Endothelial cell (in vitro differentiated cells): Measurements from ENCODE around the gene RAB6A. TPM values are rescaled to one million over a fixed set of nuclear protein-coding genes. Genes with fewer than 3 reads are reported as not detected.
"Not testable (repeated sequence)": the region's sequence is repeated elsewhere in the genome, so short reads cannot be mapped to it uniquely, and the experiment has no call there.

Source experiments
- DNase-seq: peaks from one replicate; pipeline ENCODE4 v3.0.0; 2021; ENCODE audit warnings: low spot score
- H3K27ac Mint-ChIP-seq: one replicate; pipeline ENCODE4 v1.8.0; 2021; ENCODE audit warnings: mixed read lengths, inconsistent platforms; ENCODE audit not compliant: unreplicated experiment
- H3K27me3 Mint-ChIP-seq: one replicate; pipeline ENCODE4 v1.8.0; 2021; ENCODE audit warnings: mild to moderate bottlenecking, moderate library complexity, mixed read lengths, inconsistent platforms; ENCODE audit not compliant: unreplicated experiment
- H3K36me3 Mint-ChIP-seq: one replicate; pipeline ENCODE4 v1.8.0; 2021; ENCODE audit warnings: mild to moderate bottlenecking, low read depth, mixed read lengths, inconsistent platforms; ENCODE audit not compliant: unreplicated experiment
- H3K4me1 Mint-ChIP-seq: one replicate; pipeline ENCODE4 v1.8.0; 2021; ENCODE audit warnings: mild to moderate bottlenecking, mixed read lengths, inconsistent platforms; ENCODE audit not compliant: unreplicated experiment
- H3K4me3 Mint-ChIP-seq: one replicate; pipeline ENCODE4 v1.8.0; 2021; ENCODE audit warnings: mild to moderate bottlenecking, mixed read lengths, inconsistent platforms; ENCODE audit not compliant: unreplicated experiment
- H3K9me3 Mint-ChIP-seq: one replicate; pipeline ENCODE4 v1.8.0; 2021; ENCODE audit warnings: mixed read lengths, inconsistent platforms; ENCODE audit not compliant: unreplicated experiment
- total RNA-seq: library from RNA; stranded (reverse); fragmentation: NEBNext Ultra II Directional; extraction: Animal tissue kit (Norgen Biotek cat#: 25700); gene quantifications from one replicate; pipeline ENCODE4 v1.2.1, GENCODE V29; 2021; ENCODE audit not compliant: unreplicated experiment
- TF ChIP-seq, protein P1 (sequence below): fragments of 200-600 bp; sonication (generic); IDR thresholded peaks from one replicate; pipeline ENCODE4 v1.5.0; 2021; ENCODE audit warnings: antibody characterized with exemption; ENCODE audit not compliant: unreplicated experiment

The RAB6A gene
- total RNA-seq, 1 donor from 2014 or later = 125 TPM

DNA sequence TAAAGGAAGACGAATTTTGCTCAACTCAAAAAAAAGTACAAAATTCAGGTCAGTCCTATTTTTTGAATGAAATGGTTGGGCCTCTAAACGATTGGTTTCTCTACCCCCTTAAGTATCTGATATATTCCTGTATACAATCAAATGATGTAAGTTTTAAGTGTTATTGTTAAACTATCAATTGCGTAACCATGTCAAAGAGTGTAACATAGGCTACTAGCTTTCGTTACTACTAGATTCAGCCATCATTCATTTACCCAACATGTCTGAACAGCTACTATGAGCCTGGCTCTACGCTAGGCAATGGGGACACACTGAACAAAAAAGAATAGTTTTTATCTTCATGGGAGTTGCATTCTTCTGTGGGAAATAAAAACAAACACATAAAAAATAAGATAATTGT, 3.3 kb downstream of the RAB6A start:
- no peak overlapping the region for H3K27ac Mint-ChIP-seq
- no peak overlapping the region for H3K4me3 Mint-ChIP-seq
- peaks cover 20% of the 10 kb centered on the region for H3K4me1 Mint-ChIP-seq
- no peaks in the 10 kb centered on the region for H3K9me3 Mint-ChIP-seq
- TF ChIP-seq, protein P1, sequence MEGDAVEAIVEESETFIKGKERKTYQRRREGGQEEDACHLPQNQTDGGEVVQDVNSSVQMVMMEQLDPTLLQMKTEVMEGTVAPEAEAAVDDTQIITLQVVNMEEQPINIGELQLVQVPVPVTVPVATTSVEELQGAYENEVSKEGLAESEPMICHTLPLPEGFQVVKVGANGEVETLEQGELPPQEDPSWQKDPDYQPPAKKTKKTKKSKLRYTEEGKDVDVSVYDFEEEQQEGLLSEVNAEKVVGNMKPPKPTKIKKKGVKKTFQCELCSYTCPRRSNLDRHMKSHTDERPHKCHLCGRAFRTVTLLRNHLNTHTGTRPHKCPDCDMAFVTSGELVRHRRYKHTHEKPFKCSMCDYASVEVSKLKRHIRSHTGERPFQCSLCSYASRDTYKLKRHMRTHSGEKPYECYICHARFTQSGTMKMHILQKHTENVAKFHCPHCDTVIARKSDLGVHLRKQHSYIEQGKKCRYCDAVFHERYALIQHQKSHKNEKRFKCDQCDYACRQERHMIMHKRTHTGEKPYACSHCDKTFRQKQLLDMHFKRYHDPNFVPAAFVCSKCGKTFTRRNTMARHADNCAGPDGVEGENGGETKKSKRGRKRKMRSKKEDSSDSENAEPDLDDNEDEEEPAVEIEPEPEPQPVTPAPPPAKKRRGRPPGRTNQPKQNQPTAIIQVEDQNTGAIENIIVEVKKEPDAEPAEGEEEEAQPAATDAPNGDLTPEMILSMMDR = no peak
- peaks cover 9% of the 10 kb centered on the region for H3K36me3 Mint-ChIP-seq
- H3K27me3 Mint-ChIP-seq = peaks cover 2% of the 10 kb centered on the region
- DNase-seq = no peak

DNA sequence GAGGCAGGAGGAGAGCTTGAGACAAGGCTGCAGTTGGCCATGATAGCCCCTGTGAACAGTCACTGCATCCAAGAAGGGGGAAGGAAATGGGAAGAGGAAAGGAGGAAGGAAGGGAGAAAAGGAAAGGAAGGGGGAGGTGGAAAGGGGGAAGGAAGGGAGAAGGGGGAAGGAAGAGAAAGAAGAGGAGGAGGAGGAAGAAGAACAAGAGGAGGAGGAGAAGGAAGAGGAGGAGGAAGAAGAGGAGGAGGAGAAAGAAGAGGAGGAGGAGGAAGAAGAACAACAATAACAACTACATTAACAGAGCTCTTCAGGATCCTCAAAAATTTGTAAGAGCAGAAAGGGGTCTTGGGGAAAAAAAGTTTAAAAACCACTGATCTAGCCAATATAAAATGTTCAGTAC, 5.2 kb downstream of the RAB6A start:
- DNase-seq = no peak
- TF ChIP-seq, protein P1 = no peak
- Mint-ChIP-seq H3K4me3 (no peak overlapping the region), H3K27me3 (peaks cover 2% of the 10 kb centered on the region), H3K27ac (no peak overlapping the region), H3K9me3 (no peaks in the 10 kb centered on the region), H3K4me1 (peaks cover 20% of the 10 kb centered on the region), H3K36me3 (peaks cover 9% of the 10 kb centered on the region)

DNA sequence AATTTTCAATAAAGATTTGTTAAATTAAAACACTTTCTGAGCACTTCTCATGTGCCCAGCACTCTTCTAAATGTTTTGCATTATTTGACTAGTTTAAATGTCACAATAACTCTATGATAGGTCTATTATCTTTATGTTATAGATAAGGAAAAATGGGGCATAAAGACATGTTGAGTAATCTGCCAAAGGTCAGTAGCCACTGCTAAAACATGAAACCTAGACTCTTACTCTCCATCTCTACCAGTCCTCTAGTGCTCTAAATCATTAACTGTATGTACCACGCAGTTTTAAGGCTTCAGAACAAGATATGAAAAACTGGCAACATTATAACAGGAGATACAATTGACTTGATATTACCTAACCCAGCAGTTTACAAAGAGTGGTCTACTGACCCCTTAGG, 6.9 kb downstream of the RAB6A start:
- Mint-ChIP-seq H3K27ac (no peak overlapping the region), H3K27me3 (no peaks in the 10 kb centered on the region), H3K9me3 (no peaks in the 10 kb centered on the region), H3K4me3 (peak overlapping the region; percentile 44), H3K36me3 (peaks cover 5% of the 10 kb centered on the region), H3K4me1 (peaks cover 14% of the 10 kb centered on the region)
- no peak for DNase-seq
- TF ChIP-seq, protein P1 = no peak

DNA sequence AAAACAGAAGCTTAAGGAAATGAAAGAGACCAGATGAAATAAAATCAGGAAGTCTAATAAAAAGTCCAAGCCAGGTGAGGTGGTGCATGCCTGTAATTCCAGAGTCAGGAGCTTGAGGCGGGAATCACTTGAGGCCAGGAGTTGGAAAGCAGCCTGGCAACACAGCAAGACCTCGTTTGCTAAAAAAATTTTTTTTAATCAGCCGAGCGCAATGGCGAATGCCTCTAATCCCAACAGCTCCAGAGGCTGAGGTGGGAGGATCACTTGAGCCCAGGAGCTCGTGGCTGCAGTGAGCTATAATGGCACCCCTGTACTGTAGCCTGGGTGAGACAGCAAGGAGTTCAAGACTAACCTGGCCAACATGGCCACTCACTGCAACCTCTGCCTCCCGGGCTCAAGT, 8.0 kb downstream of the RAB6A start:
- Mint-ChIP-seq H3K4me1 (peaks cover 7% of the 10 kb centered on the region), H3K9me3 (no peaks in the 10 kb centered on the region)
- DNase-seq = no peak

DNA sequence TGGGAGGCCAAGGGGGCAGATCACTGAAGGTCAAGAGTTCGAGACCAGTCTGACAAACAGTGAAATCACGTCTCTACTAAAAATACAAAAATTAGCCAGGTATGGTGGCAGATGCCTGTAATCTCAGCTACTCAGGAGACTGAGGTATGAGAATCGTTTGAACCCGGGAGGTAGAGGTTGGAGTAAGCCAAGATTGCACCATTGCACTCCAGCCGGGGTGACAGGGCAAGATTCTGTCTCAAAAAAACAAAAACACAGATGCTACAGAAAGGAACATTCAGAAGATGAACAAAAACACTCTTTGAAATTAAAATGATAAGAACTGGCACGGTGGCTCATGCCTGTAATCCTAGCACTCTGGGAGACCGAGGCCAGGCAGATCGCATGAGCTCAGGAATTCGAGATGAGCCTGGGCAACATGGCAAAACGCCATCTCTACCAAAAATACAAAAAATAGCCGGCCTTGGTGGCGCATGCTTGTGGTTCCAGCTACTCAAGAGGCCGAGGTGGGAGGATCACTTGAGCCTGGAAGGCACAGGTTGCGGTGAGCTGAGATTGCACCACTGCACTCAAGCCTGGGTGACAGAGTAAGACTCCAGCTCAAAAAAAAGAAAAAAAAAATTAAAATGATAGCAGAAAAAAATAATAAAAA, 8.5 kb downstream of the RAB6A start:
- Mint-ChIP-seq H3K36me3 (peaks cover 5% of the 10 kb centered on the region), H3K9me3 (no peaks in the 10 kb centered on the region), H3K4me3 (no peak overlapping the region), H3K4me1 (peaks cover 4% of the 10 kb centered on the region), H3K27me3 (no peaks in the 10 kb centered on the region), H3K27ac (no peak overlapping the region)
- no peak for DNase-seq
- TF ChIP-seq, protein P1 = no peak

More for the DNA sequence above, 8.0 kb downstream of the RAB6A start:
- no peak overlapping the region for H3K27ac Mint-ChIP-seq
- H3K4me3 Mint-ChIP-seq = no peak overlapping the region
- TF ChIP-seq, protein P1 = no peak
- no peaks in the 10 kb centered on the region for H3K27me3 Mint-ChIP-seq
- peaks cover 5% of the 10 kb centered on the region for H3K36me3 Mint-ChIP-seq

DNA sequence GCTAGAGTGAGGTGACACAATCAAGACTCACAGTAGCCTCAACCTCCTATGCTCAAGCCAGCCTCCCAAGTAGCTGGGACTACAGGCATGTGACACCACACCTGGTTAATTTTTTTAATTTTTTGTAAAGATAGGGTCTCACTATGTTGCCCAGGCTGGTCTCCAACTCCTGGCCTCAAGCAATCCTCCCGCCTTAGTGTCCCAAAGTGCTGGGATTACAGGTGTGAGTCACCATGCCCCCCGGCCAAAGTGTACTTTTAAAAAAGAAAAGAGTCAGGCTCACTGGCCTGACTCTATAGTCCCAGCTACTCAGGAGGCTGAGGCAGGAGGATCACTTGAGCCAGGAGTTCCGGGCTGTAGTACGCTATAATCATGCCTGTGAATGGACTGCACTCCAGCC, 10.0 kb downstream of the RAB6A start:
- not testable (repeated sequence) for H3K4me1 Mint-ChIP-seq, H3K9me3 Mint-ChIP-seq, H3K36me3 Mint-ChIP-seq, H3K27me3 Mint-ChIP-seq, H3K27ac Mint-ChIP-seq, H3K4me3 Mint-ChIP-seq, DNase-seq
